ENCODE measurements around the gene EI24. TPM values are rescaled to one million over a fixed set of nuclear protein-coding genes. Genes with fewer than 3 reads are reported as not detected.
A peak's percentile ranks its signal among the peaks of the same experiment; 100 is the strongest.

The EI24 gene
- total and polyA plus RNA-seq, 9 donors = 44.9 to 149 (median 53.4) TPM

GRCh38 chr11:125623064-125623463, 53.8 kb downstream of the EI24 start:
- TF ChIP-seq CTCF (IDR thresholded peaks at IDR 0.05) (no peak), EP300 (IDR thresholded peaks at IDR 0.05) (no peak), POLR2A (IDR thresholded peaks at IDR 0.05) (no peak)
- Histone ChIP-seq H3K27ac (no peak overlapping the region), H3K9me3 (no peaks in the 10 kb centered on the region), H3K36me3 (peaks cover 2% of the 10 kb centered on the region), H3K4me1 (ENCODE audit: insufficient read depth) (peaks cover 2% of the 10 kb centered on the region), H3K4me3 (no peak overlapping the region), H3K27me3 (no peaks in the 10 kb centered on the region)
- intact Hi-C loops (cut with DNase I) = loop anchor here in 1 of 4 donors (10.0 kb wide), 1 partner anchor 58 kb away; the partner anchor contains the start of gene EI24
- 72 to 86% (median 78%) methylated on average over 1 of the region's 1 CpG for WGBS, 3 donors
- DNase-seq = no peak

- peak within 1 kb of the TSS; percentile 87 for H3K4me3 ChIP-seq
- intact Hi-C loops (cut with DNase I) = loop anchor here in 1 of 4 donors (10.0 kb wide), 1 partner anchor 60 kb away; the partner anchor contains the start of gene EI24
- DNase-seq = peak in 3 of 5 donors; percentile 10 to 35 (median 28)
- 42 to 48% (median 44%) methylated on average over 9 of the region's 9 CpGs for whole genome bisulfite sequencing, 3 donors
- TF ChIP-seq POLR2A (IDR thresholded peaks at IDR 0.05) = no peak
- TF ChIP-seq CTCF (IDR thresholded peaks at IDR 0.05) = no peak
- no peak for TF ChIP-seq EP300 (IDR thresholded peaks at IDR 0.05)
- H3K4me1 ChIP-seq (ENCODE audit: insufficient read depth) = peaks cover 2% of the 10 kb centered on the region
- H3K27ac ChIP-seq = peak within 1 kb of the TSS; percentile 50 to 96
- no peaks in the 10 kb centered on the region for H3K36me3 ChIP-seq
- H3K27me3 ChIP-seq = no peaks in the 10 kb centered on the region
- no peaks in the 10 kb centered on the region for H3K9me3 ChIP-seq
These were observed 55.5 kb downstream of the EI24 start, which contains the start of gene CHEK1 for GRCh38 chr11:125624756-125625213. Gene CHEK1 (plus strand): TSS chr11:125625163. CDS start chr11:125626769, 1,606 bp downstream.

- Histone ChIP-seq H3K4me1 (ENCODE audit: insufficient read depth) (peaks cover 2% of the 10 kb centered on the region), H3K36me3 (no peaks in the 10 kb centered on the region), H3K27me3 (no peaks in the 10 kb centered on the region), H3K9me3 (no peaks in the 10 kb centered on the region), H3K4me3 (peak overlapping the region; percentile 87), H3K27ac (peak overlapping the region; percentile 50 to 96)
- 0% methylated on average over 14 to 20 of the region's 20 CpGs for WGBS, 3 donors
- intact Hi-C loops (cut with DNase I) = loop anchor here in 1 of 4 donors (10.0 kb wide), 1 partner anchor 60 kb away; the partner anchor contains the start of gene EI24
- TF ChIP-seq CTCF (IDR thresholded peaks at IDR 0.05) (no peak), POLR2A (IDR thresholded peaks at IDR 0.05) (no peak), EP300 (IDR thresholded peaks at IDR 0.05) (no peak)
- no peak for DNase-seq
These were observed 56.0 kb downstream of the EI24 start for GRCh38 chr11:125625225-125625629.

- TF ChIP-seq POLR2A (IDR thresholded peaks at IDR 0.05) (peak; percentile 57), EP300 (IDR thresholded peaks at IDR 0.05) (no peak), CTCF (IDR thresholded peaks at IDR 0.05) (no peak)
- Histone ChIP-seq H3K4me1 (ENCODE audit: insufficient read depth) (peaks cover 2% of the 10 kb centered on the region), H3K4me3 (peak overlapping the region; percentile 87), H3K27me3 (no peaks in the 10 kb centered on the region), H3K36me3 (no peaks in the 10 kb centered on the region), H3K27ac (peak overlapping the region; percentile 50 to 96), H3K9me3 (no peaks in the 10 kb centered on the region)
- intact Hi-C loops (cut with DNase I) = loop anchor here in 1 of 4 donors (10.0 kb wide), 1 partner anchor 61 kb away; the partner anchor contains the start of gene EI24
- peak; percentile 86 to 92 (median 91) for DNase-seq
- WGBS, 3 donors = 1% methylated on average over 34 to 51 of the region's 51 CpGs
These were observed 56.5 kb downstream of the EI24 start for GRCh38 chr11:125625630-125626287.
